ENCODE data around the gene KRT23. TPM values are rescaled to one million over a fixed set of nuclear protein-coding genes. Genes with fewer than 3 reads are reported as not detected.
A peak's percentile ranks its signal among the peaks of the same experiment; 100 is the strongest.

The KRT23 gene
- total RNA-seq, 1 experiment from 2014 or later: not detected

DNA sequence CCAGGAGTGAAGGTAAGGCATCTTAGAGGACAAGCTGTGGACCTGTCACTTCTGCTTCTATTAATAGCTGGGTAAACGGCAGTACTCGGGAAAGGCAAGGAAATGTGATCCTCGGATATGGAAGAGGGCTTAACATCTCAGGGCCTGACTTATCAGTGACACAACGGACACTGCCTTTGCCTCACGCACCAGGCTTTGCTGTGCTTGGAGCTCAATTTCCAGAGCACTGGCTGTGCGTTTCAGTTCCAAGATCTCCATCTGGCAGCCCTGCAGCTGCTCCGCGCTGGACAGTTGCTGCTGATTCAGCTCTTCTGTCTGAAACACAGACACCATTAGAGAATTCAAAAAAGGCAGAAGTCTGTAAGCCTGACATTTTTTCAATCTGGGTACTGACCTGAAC, 43.1 kb upstream of the KRT23 start:
- H3K14ac ChIP-seq (ENCODE audit: insufficient read depth, low read length): 0 out of 2 replicates have a peak overlapping the region, but pooled peaks have one; percentile 54
- no peak overlapping the region for H3K4me3 Mint-ChIP-seq
- H4K5ac ChIP-seq (ENCODE audit: insufficient read length, low read depth, low read length): no peak overlapping the region
- H3K56ac ChIP-seq (ENCODE audit: insufficient read length, low read depth, low read length): no peak overlapping the region
- no peak overlapping the region for H3K9ac ChIP-seq (ENCODE audit: extremely low read depth, insufficient read length, low read length)
- H3K18ac ChIP-seq (ENCODE audit: insufficient read length, low read depth, low read length): no peak overlapping the region
- no peak overlapping the region for H2BK20ac ChIP-seq (ENCODE audit: low read depth, low read length, poor library complexity, severe bottlenecking)
- H3K79me2 ChIP-seq (ENCODE audit: insufficient read depth, low read length): no peaks in the 10 kb centered on the region
- H3K9me3 Mint-ChIP-seq: no peaks in the 10 kb centered on the region
- H3K23ac ChIP-seq (ENCODE audit: insufficient read length, low read depth, low read length): no peak overlapping the region
- H3K9me3 ChIP-seq (ENCODE audit: control insufficient read depth, low read depth, low read length): no peaks in the 10 kb centered on the region
- no peaks in the 10 kb centered on the region for H3K23me2 ChIP-seq (ENCODE audit: insufficient read length, low read depth, low read length, poor library complexity, severe bottlenecking)
- DNase-seq: no peak
- no peak overlapping the region for H2BK5ac ChIP-seq (ENCODE audit: insufficient read length, low read length)
- peaks cover 3% of the 10 kb centered on the region for H3K27me3 Mint-ChIP-seq (ENCODE audit: low read depth)
- H3K27me3 ChIP-seq (ENCODE audit: insufficient read depth, low read length): no peaks in the 10 kb centered on the region
- no CpG with 5 or more reads among the region's 8 CpGs for WGBS (ENCODE audit: extremely low coverage, insufficient read length, low lambda C conversion rate)
- H3K4me2 ChIP-seq (ENCODE audit: insufficient read depth, insufficient read length, low read length): no peak overlapping the region
- H3T11ph ChIP-seq (ENCODE audit: low read length): no peak overlapping the region
- no peak overlapping the region for H2BK12ac ChIP-seq (ENCODE audit: insufficient read length, low read depth, low read length)
- no peak overlapping the region for H4K91ac ChIP-seq (ENCODE audit: insufficient read length, low read depth, low read length)
- H3K36me3 Mint-ChIP-seq (ENCODE audit: insufficient read depth in 1 of 3, low read depth in 3 of 3): no peaks in the 10 kb centered on the region
- no peak overlapping the region for H3K27ac Mint-ChIP-seq
- H3K4ac ChIP-seq (ENCODE audit: low read depth, low read length): no peak overlapping the region
- no peaks in the 10 kb centered on the region for H4K20me1 ChIP-seq (ENCODE audit: control insufficient read depth, insufficient read depth, insufficient read length)
- H3K4me1 ChIP-seq (ENCODE audit: insufficient read depth, low read length): no peaks in the 10 kb centered on the region; the same call in 1 of the 2 replicates
- no peak overlapping the region for H2BK15ac ChIP-seq (ENCODE audit: low read depth, low read length)
- H3K79me1 ChIP-seq (ENCODE audit: insufficient read depth, low read depth, low read length, poor library complexity, severe bottlenecking): no peaks in the 10 kb centered on the region
- H2AFZ ChIP-seq (ENCODE audit: low read length): no peak overlapping the region
- H3K4me1 Mint-ChIP-seq: peaks cover 11 to 14% of the 10 kb centered on the region in 2 experiments
- H3K27ac ChIP-seq (ENCODE audit: insufficient read length, low read depth, low read length): no peak overlapping the region
- H2BK120ac ChIP-seq (ENCODE audit: low read depth, low read length, poor library complexity, severe bottlenecking): no peak overlapping the region
- no peak overlapping the region for H4K8ac ChIP-seq (replicated peaks; ENCODE audit: insufficient read length, low read depth, low read length)
- TF ChIP-seq, protein P1, sequence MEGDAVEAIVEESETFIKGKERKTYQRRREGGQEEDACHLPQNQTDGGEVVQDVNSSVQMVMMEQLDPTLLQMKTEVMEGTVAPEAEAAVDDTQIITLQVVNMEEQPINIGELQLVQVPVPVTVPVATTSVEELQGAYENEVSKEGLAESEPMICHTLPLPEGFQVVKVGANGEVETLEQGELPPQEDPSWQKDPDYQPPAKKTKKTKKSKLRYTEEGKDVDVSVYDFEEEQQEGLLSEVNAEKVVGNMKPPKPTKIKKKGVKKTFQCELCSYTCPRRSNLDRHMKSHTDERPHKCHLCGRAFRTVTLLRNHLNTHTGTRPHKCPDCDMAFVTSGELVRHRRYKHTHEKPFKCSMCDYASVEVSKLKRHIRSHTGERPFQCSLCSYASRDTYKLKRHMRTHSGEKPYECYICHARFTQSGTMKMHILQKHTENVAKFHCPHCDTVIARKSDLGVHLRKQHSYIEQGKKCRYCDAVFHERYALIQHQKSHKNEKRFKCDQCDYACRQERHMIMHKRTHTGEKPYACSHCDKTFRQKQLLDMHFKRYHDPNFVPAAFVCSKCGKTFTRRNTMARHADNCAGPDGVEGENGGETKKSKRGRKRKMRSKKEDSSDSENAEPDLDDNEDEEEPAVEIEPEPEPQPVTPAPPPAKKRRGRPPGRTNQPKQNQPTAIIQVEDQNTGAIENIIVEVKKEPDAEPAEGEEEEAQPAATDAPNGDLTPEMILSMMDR (conservative IDR thresholded peaks at IDR 0.05): no peak
- no peak overlapping the region for H2AK5ac ChIP-seq (ENCODE audit: insufficient read length, low read length)

Measured in H9 (cell line).